SK-N-SH treated with all-trans-retinoic acid at 6 μM for 48 hours (cell line): Measurements from ENCODE around the gene AKAP6.

Source experiments
- ESRRG ChIP-seq: fragments of 250-450 bp; sonication (Bioruptor Pico); IDR thresholded peaks from 2 replicates; pipeline ENCODE4 v1.6.1; 2021; ENCODE audit warnings: mild to moderate bottlenecking
- ISL1 ChIP-seq: fragments of 250-450 bp; sonication (Bioruptor Pico); IDR thresholded peaks from 2 replicates; pipeline ENCODE4 v2.1.2; 2022; ENCODE audit warnings: mild to moderate bottlenecking, moderate library complexity
- POU6F1 ChIP-seq: fragments of 250-450 bp; sonication (Bioruptor Pico); IDR thresholded peaks from 2 replicates; pipeline ENCODE4 v1.8.0; 2021; ENCODE audit warnings: low read depth, mild to moderate bottlenecking, moderate library complexity, borderline replicate concordance
- PPARA ChIP-seq: fragments of 250-450 bp; sonication (Bioruptor Pico); IDR thresholded peaks from 2 replicates; pipeline ENCODE4 v1.5.0; 2020; ENCODE audit warnings: mild to moderate bottlenecking, borderline replicate concordance
- RARB ChIP-seq: fragments of 250-450 bp; sonication (Bioruptor Pico); IDR thresholded peaks from 2 replicates; pipeline ENCODE4 v1.8.0; 2021; ENCODE audit warnings: mild to moderate bottlenecking, moderate library complexity
- TCF4 ChIP-seq: fragments of 250-450 bp; sonication (Bioruptor Pico); IDR thresholded peaks from 2 replicates; pipeline ENCODE4 v1.8.0; 2021; ENCODE audit warnings: mild to moderate bottlenecking, moderate library complexity, borderline replicate concordance
- TF ChIP-seq, protein P1 (sequence below): fragments of 250-450 bp; sonication (Bioruptor Pico); IDR thresholded peaks from 2 replicates; pipeline ENCODE4 v1.8.0; 2020; ENCODE audit warnings: mild to moderate bottlenecking, moderate library complexity, borderline replicate concordance

GRCh38 chr14:32394038-32394437, 64.9 kb downstream of the AKAP6 start:
- TF ChIP-seq PPARA (CRISPR knock-in tag) (no peak), TCF4 (CRISPR knock-in tag) (no peak), ESRRG (no peak), ISL1 (CRISPR knock-in tag) (no peak), RARB (no peak), POU6F1 (no peak)
- TF ChIP-seq, protein P1, sequence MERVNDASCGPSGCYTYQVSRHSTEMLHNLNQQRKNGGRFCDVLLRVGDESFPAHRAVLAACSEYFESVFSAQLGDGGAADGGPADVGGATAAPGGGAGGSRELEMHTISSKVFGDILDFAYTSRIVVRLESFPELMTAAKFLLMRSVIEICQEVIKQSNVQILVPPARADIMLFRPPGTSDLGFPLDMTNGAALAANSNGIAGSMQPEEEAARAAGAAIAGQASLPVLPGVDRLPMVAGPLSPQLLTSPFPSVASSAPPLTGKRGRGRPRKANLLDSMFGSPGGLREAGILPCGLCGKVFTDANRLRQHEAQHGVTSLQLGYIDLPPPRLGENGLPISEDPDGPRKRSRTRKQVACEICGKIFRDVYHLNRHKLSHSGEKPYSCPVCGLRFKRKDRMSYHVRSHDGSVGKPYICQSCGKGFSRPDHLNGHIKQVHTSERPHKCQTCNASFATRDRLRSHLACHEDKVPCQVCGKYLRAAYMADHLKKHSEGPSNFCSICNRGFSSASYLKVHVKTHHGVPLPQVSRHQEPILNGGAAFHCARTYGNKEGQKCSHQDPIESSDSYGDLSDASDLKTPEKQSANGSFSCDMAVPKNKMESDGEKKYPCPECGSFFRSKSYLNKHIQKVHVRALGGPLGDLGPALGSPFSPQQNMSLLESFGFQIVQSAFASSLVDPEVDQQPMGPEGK (CRISPR knock-in tag): no peak
